B cell (primary cell): ENCODE data around the gene KCNMB2. TPM values are rescaled to one million over a fixed set of nuclear protein-coding genes. Genes with fewer than 3 reads are reported as not detected.

Experiments
- ATAC-seq: fragments of 200-7000 bp; cut with Tn5 transposase; one replicate; pipeline ENCODE4 v1.10.0; 2021; ENCODE audit warnings: low read depth, mild to moderate bottlenecking, moderate number of reproducible peaks, moderate library complexity
- CTCF ChIA-PET: fragments of 350-600 bp; sonication (Branson Sonifier 250); formaldehyde crosslinking; loops from one replicate; lab custom pipeline; 2021; ENCODE audit warnings: antibody characterized with exemption, inconsistent platforms; lab: Charles Lee
- POLR2A ChIA-PET: fragments of 350-600 bp; sonication (Branson Sonifier 250); formaldehyde crosslinking; loops from one replicate; lab custom pipeline; 2021; ENCODE audit warnings: antibody characterized with exemption; lab: Charles Lee
- DNase-seq: peaks from one replicate; pipeline ENCODE4 v3.0.0; 2013
- H2AFZ ChIP-seq: 2 replicates; pipeline ENCODE4 v1.6.1; 2012; ENCODE audit warnings: mild to moderate bottlenecking, low read depth, low read length; ENCODE audit not compliant: insufficient read depth, poor library complexity, severe bottlenecking
- H3K27ac ChIP-seq, 2 donors: 1 replicate in 1 of 2; 2 replicates in 1 of 2; pipeline ENCODE4 v1.5.1; 2012 to 2013; ENCODE audit warnings: low read length in 2 of 2, mild to moderate bottlenecking in 2 of 2, moderate library complexity in 1 of 2
- H3K27me3 ChIP-seq, 4 experiments: fragments of 200-600 bp in 1 of 4; sonication (generic) in 1 of 4; replicated peaks in 1 of 4; 1 replicate in 2 of 4; 2 replicates in 2 of 4; pipeline versions ENCODE4 v1.6.1 to v1.7.0; 2013 to 2016; ENCODE audit warnings: low read length in 3 of 4, mild to moderate bottlenecking in 2 of 4, mixed read lengths in 1 of 4, moderate library complexity in 1 of 4; ENCODE audit not compliant: insufficient read depth in 4 of 4, control insufficient read depth in 3 of 4; ENCODE audit errors: control extremely low read depth in 1 of 4
- H3K36me3 ChIP-seq, 2 experiments: replicated peaks in 1 of 2; 1 replicate in 1 of 2; 2 replicates in 1 of 2; pipeline versions ENCODE4 v1.6.1 to v1.7.1; 2013; ENCODE audit warnings: low read length in 1 of 2; ENCODE audit not compliant: insufficient read depth in 2 of 2, control insufficient read depth in 1 of 2; ENCODE audit errors: control extremely low read depth in 1 of 2, extremely low read depth in 1 of 2
- H3K4me1 ChIP-seq, 2 donors: fragments of 200-600 bp in 1 of 2; sonication (generic) in 1 of 2; 1 replicate in 1 of 2; 2 replicates in 1 of 2; pipeline versions ENCODE4 v1.5.1 to v1.6.1; 2013 to 2017; ENCODE audit warnings: low read length in 2 of 2; ENCODE audit not compliant: control insufficient read depth in 2 of 2, insufficient read depth in 2 of 2
- H3K4me2 ChIP-seq: replicated peaks from 2 replicates; pipeline ENCODE3; 2012; ENCODE audit warnings: mild to moderate bottlenecking, low read depth, low read length; ENCODE audit not compliant: poor library complexity, severe bottlenecking
- H3K4me3 ChIP-seq, 5 experiments: fragments of 200-600 bp in 1 of 5; sonication (generic) in 1 of 5; 1 replicate in 3 of 5; 2 replicates in 2 of 5; pipeline versions ENCODE4 v1.5.1 to v1.7.0; 2011 to 2016; ENCODE audit warnings: low read length in 4 of 5, mild to moderate bottlenecking in 4 of 5, low read depth in 2 of 5, control low read depth in 1 of 5, moderate library complexity in 1 of 5; ENCODE audit not compliant: insufficient read depth in 1 of 5; ENCODE audit errors: control extremely low read depth in 1 of 5, extremely low read depth in 1 of 5
- H3K79me2 ChIP-seq: fragments of 200-600 bp; sonication (generic); one replicate; pipeline ENCODE4 v1.6.0; 2016; ENCODE audit warnings: low read length; ENCODE audit not compliant: control insufficient read depth, insufficient read depth
- H3K9ac ChIP-seq: fragments of 200-600 bp; sonication (generic); 2 replicates; pipeline ENCODE4 v1.6.1; 2017; ENCODE audit warnings: mild to moderate bottlenecking, low read length, moderate library complexity
- H3K9me3 ChIP-seq, 3 donors: one replicate each; pipeline versions ENCODE4 v1.6.1 to v1.7.1; 2013; ENCODE audit warnings: low read length in 2 of 3; ENCODE audit not compliant: control insufficient read depth in 2 of 3, insufficient read depth in 1 of 3; ENCODE audit errors: control extremely low read depth in 1 of 3
- H4K20me1 ChIP-seq: 2 replicates; pipeline ENCODE4 v1.6.0; 2012; ENCODE audit warnings: mild to moderate bottlenecking, low read length; ENCODE audit not compliant: insufficient read depth, control insufficient read depth, poor library complexity, severe bottlenecking
- H3K27ac Mint-ChIP-seq: one replicate; pipeline ENCODE4 v1.8.0; 2021; ENCODE audit warnings: mixed read lengths
- H3K27me3 Mint-ChIP-seq: one replicate; pipeline ENCODE4 v1.8.0; 2021; ENCODE audit warnings: mixed read lengths
- H3K4me1 Mint-ChIP-seq: one replicate; pipeline ENCODE4 v1.8.0; 2021; ENCODE audit warnings: mixed read lengths
- H3K4me3 Mint-ChIP-seq: one replicate; pipeline ENCODE4 v1.8.0; 2021; ENCODE audit warnings: mixed read lengths
- H3K9me3 Mint-ChIP-seq: one replicate; pipeline ENCODE4 v1.8.0; 2022; ENCODE audit warnings: mixed read lengths; ENCODE audit not compliant: insufficient read depth
- EZH2 ChIP-seq: IDR thresholded peaks from 2 replicates; pipeline ENCODE4 v1.6.1; 2012; ENCODE audit warnings: borderline replicate concordance, low read depth, mild to moderate bottlenecking, moderate library complexity, low read length; ENCODE audit not compliant: insufficient read depth, poor library complexity, severe bottlenecking
- WGBS: methylation state at CpG from one replicate; pipeline ENCODE4 v1.1.5; 2013; ENCODE audit warnings: missing lambda C conversion rate; ENCODE audit not compliant: insufficient coverage; 5-methylcytosine and 5-hydroxymethylcytosine counted together
- intact Hi-C: fragments of 100-400 bp; cut with micrococcal nuclease; formaldehyde crosslinking; loops from one replicate; pipeline ENCODE4 v1.10.0; 2022
- polyA plus RNA-seq: library from polyadenylated mRNA; depleted of rRNA; stranded (reverse); fragments of >200 nt; gene quantifications from 2 replicates; pipeline ENCODE4 v1.2.3, GENCODE V29; 2012
- total RNA-seq, 2 donors: library from RNA; stranded (reverse); fragments of 120-200 nt in 1 of 2; gene quantifications; 1 replicate in 1 of 2; 2 replicates in 1 of 2; pipeline versions ENCODE4 v1.2.3 to v1.2.4, GENCODE V29; 2013 to 2022
- TF ChIP-seq, protein P1 (sequence below): fragments of 200-600 bp; IDR thresholded peaks from one replicate; pipeline ENCODE4 v1.8.0; 2022; ENCODE audit warnings: antibody characterized with exemption, mild to moderate bottlenecking

KCNMB2 gene
- total and polyA plus RNA-seq, 2 donors (not counting 1 experiment from before 2014, with no cell fraction given): not detected

DNA sequence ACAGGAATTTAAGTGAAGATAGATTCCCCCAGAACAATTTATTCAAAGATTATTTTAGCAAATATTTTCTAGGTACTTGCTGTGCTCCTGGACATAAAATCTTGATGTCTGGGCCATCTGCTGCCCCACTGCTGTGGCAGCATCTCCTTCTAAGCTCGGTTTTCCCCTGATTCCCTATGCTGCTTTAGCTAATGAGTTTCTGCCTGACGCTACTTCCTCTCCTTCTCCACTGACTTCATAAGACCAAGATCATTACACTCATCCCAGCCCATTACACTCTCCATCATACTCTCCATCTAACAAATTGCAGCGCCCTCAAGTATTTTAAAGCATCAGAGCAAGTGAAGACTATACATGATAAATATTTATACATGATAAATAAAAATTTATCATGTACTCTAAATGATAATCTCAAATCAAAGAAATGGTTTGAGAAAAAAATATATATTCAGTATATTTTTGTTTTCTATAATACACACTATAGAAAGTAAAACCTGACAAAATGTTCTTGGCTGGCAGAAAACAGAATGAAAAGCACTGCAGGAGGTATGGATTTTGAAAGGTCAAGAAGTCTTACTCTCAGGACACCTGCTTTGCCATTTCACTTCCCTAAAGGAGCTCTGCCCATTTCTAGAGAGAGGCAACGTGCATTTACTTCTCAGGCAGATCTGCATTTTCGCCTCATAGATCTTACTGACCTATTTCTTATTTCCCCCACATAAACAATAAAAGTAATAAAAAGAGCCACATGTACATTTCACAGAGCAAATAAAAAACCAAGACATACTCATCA is 232.0 kb downstream of the KCNMB2 start:
- H3K27ac Mint-ChIP-seq: no peak overlapping the region
- H3K4me1 Mint-ChIP-seq: no peaks in the 10 kb centered on the region
- Histone ChIP-seq H2AFZ (no peak overlapping the region), H4K20me1 (no peaks in the 10 kb centered on the region), H3K4me2 (no peak overlapping the region), H3K4me3 (no peak overlapping the region), H3K9ac (no peak overlapping the region), H3K27ac (no peak overlapping the region), H3K9me3 (no peaks in the 10 kb centered on the region), H3K79me2 (no peaks in the 10 kb centered on the region), H3K27me3 (no peaks in the 10 kb centered on the region), H3K4me1 (no peaks in the 10 kb centered on the region), H3K36me3 (no peaks in the 10 kb centered on the region)
- WGBS: 69% methylated on average over 4 of the region's 5 CpGs
- CTCF ChIA-PET: no interaction called here
- H3K9me3 Mint-ChIP-seq: no peaks in the 10 kb centered on the region
- no peak overlapping the region for H3K4me3 Mint-ChIP-seq
- H3K27me3 Mint-ChIP-seq: peaks cover 6% of the 10 kb centered on the region
- intact Hi-C loops: no loop called here
- no peak for DNase-seq
- TF ChIP-seq, protein P1, sequence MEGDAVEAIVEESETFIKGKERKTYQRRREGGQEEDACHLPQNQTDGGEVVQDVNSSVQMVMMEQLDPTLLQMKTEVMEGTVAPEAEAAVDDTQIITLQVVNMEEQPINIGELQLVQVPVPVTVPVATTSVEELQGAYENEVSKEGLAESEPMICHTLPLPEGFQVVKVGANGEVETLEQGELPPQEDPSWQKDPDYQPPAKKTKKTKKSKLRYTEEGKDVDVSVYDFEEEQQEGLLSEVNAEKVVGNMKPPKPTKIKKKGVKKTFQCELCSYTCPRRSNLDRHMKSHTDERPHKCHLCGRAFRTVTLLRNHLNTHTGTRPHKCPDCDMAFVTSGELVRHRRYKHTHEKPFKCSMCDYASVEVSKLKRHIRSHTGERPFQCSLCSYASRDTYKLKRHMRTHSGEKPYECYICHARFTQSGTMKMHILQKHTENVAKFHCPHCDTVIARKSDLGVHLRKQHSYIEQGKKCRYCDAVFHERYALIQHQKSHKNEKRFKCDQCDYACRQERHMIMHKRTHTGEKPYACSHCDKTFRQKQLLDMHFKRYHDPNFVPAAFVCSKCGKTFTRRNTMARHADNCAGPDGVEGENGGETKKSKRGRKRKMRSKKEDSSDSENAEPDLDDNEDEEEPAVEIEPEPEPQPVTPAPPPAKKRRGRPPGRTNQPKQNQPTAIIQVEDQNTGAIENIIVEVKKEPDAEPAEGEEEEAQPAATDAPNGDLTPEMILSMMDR: no peak
- POLR2A ChIA-PET: no interaction called here
- no peak for ATAC-seq

DNA sequence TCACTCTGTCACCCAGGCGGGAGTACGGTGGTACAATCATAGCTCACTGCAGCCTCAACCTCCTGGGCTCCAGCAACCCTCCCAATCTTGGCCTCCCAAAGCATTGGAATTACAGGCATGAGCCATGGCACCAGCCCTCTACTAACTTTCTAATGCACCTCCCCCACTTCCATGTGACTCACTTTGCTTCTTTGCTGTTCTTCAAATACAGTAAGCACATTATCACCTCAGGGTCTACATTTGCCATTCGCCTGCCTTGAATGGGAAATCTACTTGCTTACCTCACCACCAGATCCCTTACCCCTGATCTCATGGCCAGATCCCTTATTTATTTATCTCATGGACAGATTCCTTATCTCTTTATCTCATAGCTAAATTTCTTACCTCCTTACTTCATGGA is 235.3 kb downstream of the KCNMB2 start:
- no peak overlapping the region for H3K4me3 ChIP-seq
- TF ChIP-seq, protein P1: no peak
- no peak for TF ChIP-seq EZH2
- POLR2A ChIA-PET: no interaction called here

More for the DNA sequence above, 235.3 kb downstream of the KCNMB2 start:
- Histone ChIP-seq H3K36me3 (no peaks in the 10 kb centered on the region), H3K4me1 (no peaks in the 10 kb centered on the region), H3K4me2 (no peak overlapping the region), H3K27ac (no peak overlapping the region), H3K9me3 (no peaks in the 10 kb centered on the region), H3K79me2 (no peaks in the 10 kb centered on the region), H3K9ac (no peak overlapping the region), H2AFZ (no peak overlapping the region), H3K27me3 (no peaks in the 10 kb centered on the region), H4K20me1 (no peaks in the 10 kb centered on the region)
- no peak for DNase-seq
- CTCF ChIA-PET: no interaction called here
- no peak overlapping the region for H3K27ac Mint-ChIP-seq
- no peaks in the 10 kb centered on the region for H3K4me1 Mint-ChIP-seq
- ATAC-seq: no peak
- no peak overlapping the region for H3K4me3 Mint-ChIP-seq
- intact Hi-C loops: no loop called here
- 85% methylated on average over 1 of the region's 3 CpGs for WGBS
- no peaks in the 10 kb centered on the region for H3K9me3 Mint-ChIP-seq
- H3K27me3 Mint-ChIP-seq: peaks cover 6% of the 10 kb centered on the region
